ENCODE results near the gene XRCC5.

Gene XRCC5

GRCh38 chr2:216160786-216161185 lies 51.6 kb downstream of the XRCC5 start:
- no peak for DNase-seq

- no peak for DNase-seq
Observed at GRCh38 chr2:216161967-216162366, 52.8 kb downstream of the XRCC5 start.

GRCh38 chr2:216163518-216163917 lies 54.4 kb downstream of the XRCC5 start:
- no peak for DNase-seq

- no peak for DNase-seq
Observed at GRCh38 chr2:216164087-216164486, 54.9 kb downstream of the XRCC5 start.

- no peak for DNase-seq
Observed at GRCh38 chr2:216164576-216164975, 55.4 kb downstream of the XRCC5 start.

GRCh38 chr2:216165711-216166110 lies 56.6 kb downstream of the XRCC5 start:
- DNase-seq = no peak

- no peak for DNase-seq
Observed at GRCh38 chr2:216169087-216169486, 59.9 kb downstream of the XRCC5 start.

- DNase-seq = no peak
Observed at GRCh38 chr2:216170076-216170763, 61.1 kb downstream of the XRCC5 start.

GRCh38 chr2:216171011-216171410 lies 61.9 kb downstream of the XRCC5 start:
- no peak for DNase-seq

- no peak for DNase-seq
Observed at GRCh38 chr2:216172493-216172892, 63.3 kb downstream of the XRCC5 start.

GRCh38 chr2:216179015-216179414 lies 69.9 kb downstream of the XRCC5 start:
- no peak for DNase-seq

- no peak for DNase-seq
Observed at GRCh38 chr2:216181351-216181750, 72.2 kb downstream of the XRCC5 start.

- DNase-seq = no peak
Observed at GRCh38 chr2:216181953-216182461, 72.9 kb downstream of the XRCC5 start.

- DNase-seq = no peak
Observed at GRCh38 chr2:216183462-216183861, 74.3 kb downstream of the XRCC5 start.

GRCh38 chr2:216188559-216188850 lies 79.4 kb downstream of the XRCC5 start:
- DNase-seq = no peak

GRCh38 chr2:216188956-216189355 lies 79.8 kb downstream of the XRCC5 start:
- no peak for DNase-seq

- DNase-seq = no peak
Observed at GRCh38 chr2:216189410-216189809, 80.3 kb downstream of the XRCC5 start.

GRCh38 chr2:216192181-216192580 lies 83.0 kb downstream of the XRCC5 start:
- no peak for DNase-seq

GRCh38 chr2:216192931-216193330 lies 83.8 kb downstream of the XRCC5 start:
- no peak for DNase-seq

GRCh38 chr2:216194013-216194412 lies 84.9 kb downstream of the XRCC5 start:
- no peak for DNase-seq

- DNase-seq = no peak
Observed at GRCh38 chr2:216194561-216194960, 85.4 kb downstream of the XRCC5 start.

- DNase-seq = no peak
Observed at GRCh38 chr2:216195565-216196029, 86.4 kb downstream of the XRCC5 start.

GRCh38 chr2:216201692-216202306 lies 92.7 kb downstream of the XRCC5 start:
- DNase-seq = no peak

- no peak for DNase-seq
Observed at GRCh38 chr2:216202626-216203250, 93.6 kb downstream of the XRCC5 start.
